GM10248 (cell line): Measurements from ENCODE around the gene UNC5B.

Source experiments
- CTCF ChIA-PET: fragments of 300-600 bp; sonication (Branson Sonifier 250); formaldehyde crosslinking; extraction: SDS; loops from one replicate; lab custom pipeline; 2021; ENCODE audit warnings: antibody characterized with exemption; lab: Yijun Ruan, JAX
- POLR2A ChIA-PET: fragments of 350-650 bp; sonication (Branson Sonifier 250); formaldehyde crosslinking; extraction: SDS; loops from one replicate; lab custom pipeline; 2020; ENCODE audit warnings: antibody characterized with exemption; lab: Yijun Ruan, JAX
- DNase-seq: peaks from one replicate; pipeline ENCODE4 v3.0.0; 2012; ENCODE audit errors: extremely low spot score
- CTCF ChIP-seq: IDR thresholded peaks from 2 replicates; pipeline ENCODE4 v1.5.1; 2012; ENCODE audit warnings: mild to moderate bottlenecking, low read depth; ENCODE audit errors: extremely low read depth, missing control alignments, control extremely low read depth

UNC5B gene

GRCh38 chr10:71319042-71319799 lies 106.9 kb downstream of the UNC5B start, which contains the start of gene SLC29A3:
Gene SLC29A3 (plus strand): TSS chr10:71319259. CDS start chr10:71319310, 51 bp downstream.
- peak; percentile 94 for DNase-seq
- ChIA-PET CTCF (interaction anchor here (0.8 to 10.6 kb wide), 38 partner anchors 9 to 578 kb away, joined by 3 to 155 read pairs (median 4); partner anchors contain the start of gene VSIR), POLR2A (interaction anchor here (0.6 to 0.7 kb wide), 5 partner anchors 20 to 553 kb away, joined by 3 to 7 read pairs (median 5); no protein-coding TSS in a partner anchor)
- peak; percentile 84 for TF ChIP-seq CTCF

- TF ChIP-seq CTCF: no peak
- no peak for DNase-seq
- CTCF ChIA-PET: interaction anchor here (0.9 to 10.6 kb wide), 25 partner anchors 10 to 577 kb away, joined by 3 to 155 read pairs (median 5); partner anchors contain the start of gene VSIR
- POLR2A ChIA-PET: no interaction called here
Measured at GRCh38 chr10:71319800-71320392, 107.5 kb downstream of the UNC5B start.

- ChIA-PET POLR2A (no interaction called here), CTCF (interaction anchor here (1.1 to 10.6 kb wide), 14 partner anchors 12 to 576 kb away, joined by 3 to 155 read pairs (median 16); no protein-coding TSS in a partner anchor)
- DNase-seq: no peak
- TF ChIP-seq CTCF: no peak
Measured at GRCh38 chr10:71320592-71320991, 108.2 kb downstream of the UNC5B start.

- ChIA-PET POLR2A (no interaction called here), CTCF (interaction anchor here (2.0 to 10.6 kb wide), 5 partner anchors 11 to 575 kb away, joined by 6 to 155 read pairs (median 68); no protein-coding TSS in a partner anchor)
- no peak for DNase-seq
- no peak for TF ChIP-seq CTCF
Measured at GRCh38 chr10:71321386-71321785, 109.0 kb downstream of the UNC5B start.

GRCh38 chr10:71323407-71323806 lies 111.0 kb downstream of the UNC5B start:
- POLR2A ChIA-PET: no interaction called here
- CTCF ChIA-PET: interaction anchor here (1.1 to 20.2 kb wide), 5 partner anchors 6 to 573 kb away, joined by 3 to 155 read pairs (median 6); partner anchors contain the start of gene SLC29A3
- no peak for DNase-seq
- no peak for TF ChIP-seq CTCF

GRCh38 chr10:71324743-71325142 lies 112.4 kb downstream of the UNC5B start:
- POLR2A ChIA-PET: no interaction called here
- CTCF ChIA-PET: interaction anchor here (1.7 to 20.2 kb wide), 4 partner anchors 7 to 245 kb away, joined by 5 to 155 read pairs (median 10); partner anchors contain the start of gene SLC29A3
- no peak for TF ChIP-seq CTCF
- no peak for DNase-seq
